ENCODE data around the gene ACAT1. TPM values are rescaled to one million over a fixed set of nuclear protein-coding genes. Genes with fewer than 3 reads are reported as not detected.
"Not testable (repeated sequence)": the region's sequence is repeated elsewhere in the genome, so short reads cannot be mapped to it uniquely, and the experiment has no call there.

ACAT1 gene
- total RNA-seq, 2 experiments from 2014 or later = 59.0 to 67.0 TPM

- Mint-ChIP-seq H3K36me3 (ENCODE audit: low read depth) (peaks cover 2% of the 10 kb centered on the region), H3K27ac (no peak overlapping the region), H3K4me3 (no peak overlapping the region), H3K9me3 (ENCODE audit: low read depth) (no peaks in the 10 kb centered on the region), H3K27me3 (no peaks in the 10 kb centered on the region), H3K4me1 (peaks cover 19% of the 10 kb centered on the region)
- CTCF ChIA-PET = interaction anchor here (0.8 to 3.5 kb wide), 10 partner anchors 9 to 578 kb away, joined by 3 to 20 read pairs (median 6); partner anchors contain the start of genes CUL5 and DDX10
- intact Hi-C loops (cut with DNase I, micrococcal nuclease) = loop anchor here (1.0 kb wide), 1 partner anchor 530 kb away; no protein-coding TSS in a partner anchor
- DNase-seq (no peak), ATAC-seq (no peak)
- POLR2A ChIA-PET = interaction anchor here (0.6 kb wide), 2 partner anchors 281 to 514 kb away, joined by 5 read pairs; no protein-coding TSS in a partner anchor
These were observed 3.5 kb upstream of the ACAT1 start for GRCh38 chr11:108117746-108118371.

DNA sequence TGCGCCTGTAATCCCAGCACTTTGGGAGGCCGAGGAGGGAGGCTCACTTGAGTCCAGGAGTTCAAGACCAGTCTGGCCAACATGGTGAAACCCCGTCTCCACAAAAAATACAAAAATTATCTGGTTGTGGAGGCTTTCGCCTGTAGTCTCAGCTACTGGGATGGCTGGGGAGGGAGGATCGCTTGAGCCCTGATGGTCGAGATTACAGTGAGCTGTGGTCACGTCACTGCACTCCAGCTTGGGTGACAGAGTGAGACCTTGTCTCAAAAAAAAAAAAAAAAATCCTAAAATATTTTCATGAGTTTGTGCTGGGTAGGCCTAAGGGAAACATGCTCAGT is 462 bp upstream of the ACAT1 start:
- Mint-ChIP-seq H3K4me1 (peaks cover 39% of the 10 kb centered on the region), H3K4me3 (peak overlapping the region; percentile 87), H3K27ac (peak overlapping the region; percentile 78), H3K36me3 (ENCODE audit: low read depth) (peaks cover 11% of the 10 kb centered on the region)
- CTCF ChIA-PET = interaction anchor here (0.6 to 1.4 kb wide), 2 partner anchors 8 to 85 kb away, joined by 3 to 8 read pairs; no protein-coding TSS in a partner anchor
- ATAC-seq = peak; percentile 7
- intact Hi-C loops (cut with DNase I, micrococcal nuclease) = loop anchor here (1.0 to 5.0 kb wide), 12 partner anchors 101 to 556 kb away; partner anchors contain the start of genes C11orf65 (in 2 of the 2), CUL5 (in 2 of the 2), EXPH5 (in 2 of the 2) and ALKBH8 (in 1 of the 2)
- DNase-seq; H3K27me3 Mint-ChIP-seq; POLR2A ChIA-PET; H3K9me3 Mint-ChIP-seq (ENCODE audit: low read depth): not testable (repeated sequence)

- intact Hi-C loops (cut with DNase I, micrococcal nuclease) = loop anchor here (5.0 kb wide), 3 partner anchors 180 to 470 kb away; partner anchors contain the start of genes EXPH5 (in 2 of the 2) and SLC35F2 (in 1 of the 2)
- ATAC-seq (no peak), DNase-seq (no peak)
- Mint-ChIP-seq H3K4me3 (peak overlapping the region; percentile 87), H3K9me3 (ENCODE audit: low read depth) (no peaks in the 10 kb centered on the region), H3K36me3 (ENCODE audit: low read depth) (peaks cover 18% of the 10 kb centered on the region), H3K27me3 (no peaks in the 10 kb centered on the region), H3K27ac (peak overlapping the region; percentile 7), H3K4me1 (peaks cover 41% of the 10 kb centered on the region)
- POLR2A ChIA-PET = no interaction called here
- CTCF ChIA-PET = interaction anchor here (0.7 kb wide), 1 partner anchor 101 kb away, joined by 3 read pairs; no protein-coding TSS in a partner anchor
These were observed 830 bp downstream of the ACAT1 start for GRCh38 chr11:108122166-108122628.

- no peak overlapping the region for H3K27ac Mint-ChIP-seq
- ChIA-PET CTCF (interaction anchor here (0.7 kb wide), 1 partner anchor 62 kb away, joined by 3 read pairs; no protein-coding TSS in a partner anchor), POLR2A (interaction anchor here (0.6 kb wide), 1 partner anchor 117 kb away, joined by 8 read pairs; no protein-coding TSS in a partner anchor)
- DNase-seq (no peak), ATAC-seq (no peak)
- intact Hi-C loops (cut with DNase I, micrococcal nuclease) = no loop called here
- no peaks in the 10 kb centered on the region for H3K27me3 Mint-ChIP-seq
- H3K4me1 Mint-ChIP-seq = peaks cover 35% of the 10 kb centered on the region
- H3K9me3 Mint-ChIP-seq (ENCODE audit: low read depth) = no peaks in the 10 kb centered on the region
- peaks cover 35% of the 10 kb centered on the region for H3K36me3 Mint-ChIP-seq (ENCODE audit: low read depth)
- no peak overlapping the region for H3K4me3 Mint-ChIP-seq
These were observed 3.7 kb downstream of the ACAT1 start for GRCh38 chr11:108125096-108125495.

DNA sequence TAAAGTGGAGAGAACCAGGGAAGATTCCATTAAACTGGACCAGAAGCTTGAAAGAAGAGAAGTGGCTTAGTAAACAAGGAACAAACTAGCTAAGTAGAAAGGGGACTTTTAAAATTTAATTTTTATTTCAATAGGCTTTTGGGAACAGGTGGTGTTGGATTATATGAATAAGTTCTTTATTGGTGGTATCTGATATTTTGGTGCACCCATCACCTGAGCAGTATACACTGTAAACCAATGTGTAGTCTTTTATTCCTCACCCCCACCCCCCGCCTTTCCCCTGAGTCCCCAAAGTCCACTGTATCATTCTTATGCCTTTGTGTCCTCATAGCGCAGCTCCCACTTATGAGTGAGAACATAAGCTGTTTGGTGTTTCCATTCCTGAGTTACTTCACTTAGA is 7.4 kb downstream of the ACAT1 start:
- POLR2A ChIA-PET = interaction anchor here (0.5 kb wide), 1 partner anchor 93 kb away, joined by 3 read pairs; the partner anchor contains the start of gene NPAT
- Mint-ChIP-seq H3K27ac (no peak overlapping the region), H3K27me3 (no peaks in the 10 kb centered on the region), H3K36me3 (ENCODE audit: low read depth) (peaks cover 44% of the 10 kb centered on the region), H3K4me1 (peaks cover 15% of the 10 kb centered on the region), H3K4me3 (no peak overlapping the region), H3K9me3 (ENCODE audit: low read depth) (no peaks in the 10 kb centered on the region)
- no peak for ATAC-seq
- intact Hi-C loops (cut with DNase I, micrococcal nuclease) = no loop called here
- CTCF ChIA-PET = interaction anchor here (1.2 kb wide), 2 partner anchors 9 to 34 kb away, joined by 3 to 8 read pairs; no protein-coding TSS in a partner anchor
- no peak for DNase-seq

DNA sequence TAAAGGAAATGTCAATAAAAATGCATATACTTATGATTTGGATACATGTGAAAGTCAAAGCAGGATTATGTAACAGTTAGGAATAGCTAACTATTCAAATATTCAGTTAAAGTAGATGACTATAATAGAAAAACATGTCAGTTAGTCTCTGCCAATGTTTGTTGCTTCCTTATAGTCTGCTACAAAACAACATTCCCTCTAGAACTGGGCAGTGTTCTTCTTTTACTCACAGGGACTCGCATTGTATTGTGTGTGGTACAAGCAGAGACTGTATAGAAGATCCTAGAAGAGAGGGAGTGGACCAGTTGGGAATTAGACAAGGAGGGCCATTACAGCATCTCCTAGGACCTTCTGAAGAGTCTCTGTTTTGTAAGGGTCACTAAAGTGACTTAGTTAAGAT is 10.6 kb downstream of the ACAT1 start:
- H3K4me3 Mint-ChIP-seq = no peak overlapping the region
- peak overlapping the region; percentile 66 for H3K27ac Mint-ChIP-seq
- ChIA-PET POLR2A (no interaction called here), CTCF (no interaction called here)
- H3K4me1 Mint-ChIP-seq = peaks cover 17% of the 10 kb centered on the region
- H3K9me3 Mint-ChIP-seq (ENCODE audit: low read depth) = no peaks in the 10 kb centered on the region
- intact Hi-C loops (cut with DNase I, micrococcal nuclease) = no loop called here
- DNase-seq (no peak), ATAC-seq (no peak)
- no peaks in the 10 kb centered on the region for H3K27me3 Mint-ChIP-seq
- peaks cover 37% of the 10 kb centered on the region for H3K36me3 Mint-ChIP-seq (ENCODE audit: low read depth)

- CTCF ChIA-PET = not testable (repeated sequence)
- peaks cover 23% of the 10 kb centered on the region for H3K4me1 Mint-ChIP-seq
These were observed 11.7 kb downstream of the ACAT1 start for GRCh38 chr11:108132993-108133538.

GRCh38 chr11:108135845-108136544 is 14.6 kb downstream of the ACAT1 start:
- Mint-ChIP-seq H3K9me3 (ENCODE audit: low read depth) (no peaks in the 10 kb centered on the region), H3K36me3 (ENCODE audit: low read depth) (peaks cover 38% of the 10 kb centered on the region), H3K27me3 (no peaks in the 10 kb centered on the region), H3K4me1 (peaks cover 26% of the 10 kb centered on the region), H3K27ac (peak overlapping the region; percentile 80), H3K4me3 (no peak overlapping the region)
- peak; percentile 60 for DNase-seq
- intact Hi-C loops (cut with DNase I, micrococcal nuclease) = loop anchor here (1.0 to 5.0 kb wide), 5 partner anchors 86 to 511 kb away; partner anchors contain the start of genes NPAT (in 2 of the 2), ATM (in 1 of the 2) and C11orf65 (in 1 of the 2)
- ChIA-PET POLR2A (no interaction called here), CTCF (interaction anchor here (0.5 kb wide), 1 partner anchor 262 kb away, joined by 3 read pairs; no protein-coding TSS in a partner anchor)
- ATAC-seq = peak; percentile 60

More at GRCh38 chr11:108132993-108133538, 11.7 kb downstream of the ACAT1 start:
- H3K27ac Mint-ChIP-seq; H3K9me3 Mint-ChIP-seq (ENCODE audit: low read depth); H3K27me3 Mint-ChIP-seq; H3K4me3 Mint-ChIP-seq; POLR2A ChIA-PET; ATAC-seq; intact Hi-C loops (cut with DNase I, micrococcal nuclease); DNase-seq: not testable (repeated sequence)
- peaks cover 36% of the 10 kb centered on the region for H3K36me3 Mint-ChIP-seq (ENCODE audit: low read depth)

GRCh38 chr11:108137212-108137611 is 15.8 kb downstream of the ACAT1 start:
- intact Hi-C loops (cut with DNase I, micrococcal nuclease) = loop anchor here (2.0 to 5.0 kb wide), 4 partner anchors 86 to 510 kb away; partner anchors contain the start of genes ATM (in 1 of the 2), C11orf65 (in 1 of the 2) and NPAT (in 1 of the 2)
- DNase-seq (no peak), ATAC-seq (peak; percentile 74)
- no peaks in the 10 kb centered on the region for H3K9me3 Mint-ChIP-seq (ENCODE audit: low read depth)
- H3K4me1 Mint-ChIP-seq = peaks cover 26% of the 10 kb centered on the region
- H3K27ac Mint-ChIP-seq = peak overlapping the region; percentile 75
- CTCF ChIA-PET = interaction anchor here (1.3 to 1.4 kb wide), 2 partner anchors 9 to 11 kb away, joined by 3 to 5 read pairs; no protein-coding TSS in a partner anchor
- H3K27me3 Mint-ChIP-seq = no peaks in the 10 kb centered on the region
- no peak overlapping the region for H3K4me3 Mint-ChIP-seq
- peaks cover 38% of the 10 kb centered on the region for H3K36me3 Mint-ChIP-seq (ENCODE audit: low read depth)
- POLR2A ChIA-PET = no interaction called here

GRCh38 chr11:108142304-108142703 is 20.9 kb downstream of the ACAT1 start:
- DNase-seq (no peak), ATAC-seq (no peak)
- ChIA-PET CTCF (interaction anchor here (1.5 to 1.6 kb wide), 2 partner anchors 24 to 29 kb away, joined by 4 to 6 read pairs; no protein-coding TSS in a partner anchor), POLR2A (no interaction called here)
- Mint-ChIP-seq H3K9me3 (ENCODE audit: low read depth) (no peaks in the 10 kb centered on the region), H3K4me1 (peaks cover 17% of the 10 kb centered on the region), H3K4me3 (no peak overlapping the region), H3K36me3 (ENCODE audit: low read depth) (peaks cover 59% of the 10 kb centered on the region), H3K27me3 (no peaks in the 10 kb centered on the region), H3K27ac (no peak overlapping the region)
- intact Hi-C loops (cut with DNase I, micrococcal nuclease) = loop anchor here in 1 of 2 experiments (5.0 kb wide), 1 partner anchor 50 kb away; no protein-coding TSS in a partner anchor

All from activated CD4-positive, alpha-beta T cell treated with anti-CD3 and anti-CD28 coated beads for 36 hours (primary cell).